T-cell (primary cell): ENCODE measurements around the gene PGAP3. TPM values are rescaled to one million over a fixed set of nuclear protein-coding genes. Genes with fewer than 3 reads are reported as not detected.
A peak's percentile ranks its signal among the peaks of the same experiment; 100 is the strongest.

ENCODE experiments used
- ATAC-seq, 4 experiments: fragments of 200-7000 bp in 3 of 4; fragments of 150-1000 bp in 1 of 4; cut with Tn5 transposase; replicated peaks in 1 of 4; 1 replicate in 3 of 4; 2 replicates in 1 of 4; pipeline ENCODE4 v1.10.0; 2021; ENCODE audit warnings: moderate library complexity in 3 of 4, mild to moderate bottlenecking in 2 of 4, moderate number of reproducible peaks in 1 of 4
- CTCF ChIA-PET, 2 donors: fragments of 300-600 bp; sonication (Branson Sonifier 250); formaldehyde crosslinking; loops; one replicate each; lab custom pipeline; 2022; ENCODE audit warnings: antibody characterized with exemption in 2 of 2; lab: Charles Lee
- POLR2A ChIA-PET, 2 donors: fragments of 300-600 bp; sonication (Branson Sonifier 250); formaldehyde crosslinking; loops; one replicate each; lab custom pipeline; 2022; ENCODE audit warnings: antibody characterized with exemption in 2 of 2; lab: Charles Lee
- DNase-seq, 35 experiments: peaks; one replicate each; pipeline versions ENCODE4 v3.0.0 to v3.0.0-alpha.2; 2013 to 2023
- H3K27ac ChIP-seq: one replicate; pipeline ENCODE4 v1.5.1; 2013; ENCODE audit warnings: low read length
- H3K27me3 ChIP-seq, 2 experiments: replicated peaks in 1 of 2; 1 replicate in 1 of 2; 2 replicates in 1 of 2; pipeline versions ENCODE4 v1.6.1 to v1.7.0; 2013; ENCODE audit warnings: low read length in 1 of 2, mixed read lengths in 1 of 2; ENCODE audit not compliant: control insufficient read depth in 2 of 2, insufficient read depth in 2 of 2; ENCODE audit errors: extremely low read depth in 1 of 2
- H3K36me3 ChIP-seq, 2 donors: 1 replicate in 1 of 2; 2 replicates in 1 of 2; pipeline versions ENCODE4 v1.6.1 to v1.7.0; 2013; ENCODE audit warnings: low read length in 1 of 2; ENCODE audit not compliant: control insufficient read depth in 2 of 2, insufficient read depth in 1 of 2; ENCODE audit errors: extremely low read depth in 1 of 2
- H3K4me1 ChIP-seq, 2 experiments: 1 replicate in 1 of 2; 2 replicates in 1 of 2; pipeline versions ENCODE4 v1.6.1 to v1.7.0; 2013; ENCODE audit warnings: low read length in 2 of 2, mixed read lengths in 1 of 2; ENCODE audit not compliant: insufficient read depth in 2 of 2, control insufficient read depth in 1 of 2; ENCODE audit errors: extremely low read depth in 1 of 2
- H3K4me3 ChIP-seq, 2 donors: 1 replicate in 1 of 2; 2 replicates in 1 of 2; pipeline versions ENCODE4 v1.5.1 to v1.7.0; 2013; ENCODE audit warnings: mild to moderate bottlenecking in 2 of 2, low read length in 1 of 2, moderate library complexity in 1 of 2; ENCODE audit not compliant: control insufficient read depth in 1 of 2; ENCODE audit errors: extremely low read depth in 1 of 2
- H3K9me3 ChIP-seq: 2 replicates; pipeline ENCODE4 v1.7.0; 2013
- H3K27ac Mint-ChIP-seq, 2 donors: one replicate each; pipeline ENCODE4 v1.8.0; 2020 to 2021; ENCODE audit warnings: mild to moderate bottlenecking in 2 of 2, mixed read lengths in 2 of 2
- H3K27me3 Mint-ChIP-seq, 2 donors: one replicate each; pipeline ENCODE4 v1.8.0; 2021 to 2022; ENCODE audit warnings: mixed read lengths in 2 of 2
- H3K36me3 Mint-ChIP-seq: one replicate; pipeline ENCODE4 v1.8.0; 2021; ENCODE audit warnings: mixed read lengths
- H3K4me1 Mint-ChIP-seq, 3 donors: one replicate each; pipeline ENCODE4 v1.8.0; 2020 to 2022; ENCODE audit warnings: mixed read lengths in 3 of 3, mild to moderate bottlenecking in 1 of 3
- H3K4me3 Mint-ChIP-seq, 3 donors: one replicate each; pipeline ENCODE4 v1.8.0; 2020 to 2022; ENCODE audit warnings: mild to moderate bottlenecking in 3 of 3, mixed read lengths in 3 of 3, moderate library complexity in 3 of 3
- H3K9me3 Mint-ChIP-seq, 3 donors: one replicate each; pipeline ENCODE4 v1.8.0; 2020 to 2022; ENCODE audit warnings: mixed read lengths in 3 of 3
- WGBS: methylation state at CpG from one replicate; pipeline ENCODE4 v1.1.5; 2013; ENCODE audit warnings: missing lambda C conversion rate; ENCODE audit not compliant: insufficient coverage; 5-methylcytosine and 5-hydroxymethylcytosine counted together
- total RNA-seq, 35 experiments: library from RNA in 6 of 35; stranded (reverse) in 6 of 35; fragments of 120-200 nt in 1 of 35; gene quantifications; one replicate each; pipeline versions ENCODE4 v1.2.1 to v1.2.4 and lab custom pipeline; 2013 to 2026

The PGAP3 gene
- total RNA-seq, 5 donors from 2014 or later (not counting 1 experiment from before 2014, with no cell fraction given): 27.9 to 34.3 (median 31.7) TPM

DNA sequence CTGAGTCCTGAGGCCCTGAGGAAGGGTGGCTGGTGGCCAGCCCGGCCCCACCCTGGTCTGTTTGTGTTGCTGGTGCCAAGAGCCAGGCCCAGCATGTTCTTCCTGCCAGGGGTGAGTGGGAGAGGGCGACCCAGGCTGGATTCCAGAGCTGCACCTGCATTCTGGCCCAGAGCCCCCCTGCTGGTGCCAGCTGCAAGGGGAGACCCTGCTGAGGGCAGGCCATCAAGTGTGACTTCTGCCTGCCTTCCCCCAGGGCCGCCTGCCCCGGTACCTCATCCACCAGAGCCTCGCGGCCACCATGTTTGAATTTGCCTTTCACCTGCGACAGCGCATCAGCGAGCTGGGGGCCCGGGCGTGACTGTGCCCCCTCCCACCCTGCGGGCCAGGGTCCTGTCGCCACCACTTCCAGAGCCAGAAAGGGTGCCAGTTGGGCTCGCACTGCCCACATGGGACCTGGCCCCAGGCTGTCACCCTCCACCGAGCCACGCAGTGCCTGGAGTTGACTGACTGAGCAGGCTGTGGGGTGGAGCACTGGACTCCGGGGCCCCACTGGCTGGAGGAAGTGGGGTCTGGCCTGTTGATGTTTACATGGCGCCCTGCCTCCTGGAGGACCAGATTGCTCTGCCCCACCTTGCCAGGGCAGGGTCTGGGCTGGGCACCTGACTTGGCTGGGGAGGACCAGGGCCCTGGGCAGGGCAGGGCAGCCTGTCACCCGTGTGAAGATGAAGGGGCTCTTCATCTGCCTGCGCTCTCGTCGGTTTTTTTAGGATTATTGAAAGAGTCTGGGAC, 25.1 kb downstream of the PGAP3 start:
- Histone ChIP-seq H3K9me3 (no peaks in the 10 kb centered on the region), H3K4me3 (no peak overlapping the region), H3K36me3 (peaks cover 13 to 51% of the 10 kb centered on the region in 2 donors), H3K27me3 (peaks cover 0 to 22% of the 10 kb centered on the region in 2 experiments), H3K27ac (no peak overlapping the region), H3K4me1 (peaks cover 13 to 50% of the 10 kb centered on the region in 2 experiments)
- no peak overlapping the region for H3K4me3 Mint-ChIP-seq
- ChIA-PET POLR2A (no interaction called here), CTCF (no interaction called here)
- H3K9me3 Mint-ChIP-seq: no peaks in the 10 kb centered on the region
- DNase-seq: no peak
- peaks cover 23% of the 10 kb centered on the region for H3K36me3 Mint-ChIP-seq
- peaks cover 7 to 8% of the 10 kb centered on the region in 2 donors for H3K27me3 Mint-ChIP-seq
- H3K27ac Mint-ChIP-seq: no peak overlapping the region
- 92% methylated on average over 19 of the region's 22 CpGs for WGBS
- ATAC-seq: no peak
- peaks cover 21 to 29% (median 26%) of the 10 kb centered on the region in 3 donors for H3K4me1 Mint-ChIP-seq

DNA sequence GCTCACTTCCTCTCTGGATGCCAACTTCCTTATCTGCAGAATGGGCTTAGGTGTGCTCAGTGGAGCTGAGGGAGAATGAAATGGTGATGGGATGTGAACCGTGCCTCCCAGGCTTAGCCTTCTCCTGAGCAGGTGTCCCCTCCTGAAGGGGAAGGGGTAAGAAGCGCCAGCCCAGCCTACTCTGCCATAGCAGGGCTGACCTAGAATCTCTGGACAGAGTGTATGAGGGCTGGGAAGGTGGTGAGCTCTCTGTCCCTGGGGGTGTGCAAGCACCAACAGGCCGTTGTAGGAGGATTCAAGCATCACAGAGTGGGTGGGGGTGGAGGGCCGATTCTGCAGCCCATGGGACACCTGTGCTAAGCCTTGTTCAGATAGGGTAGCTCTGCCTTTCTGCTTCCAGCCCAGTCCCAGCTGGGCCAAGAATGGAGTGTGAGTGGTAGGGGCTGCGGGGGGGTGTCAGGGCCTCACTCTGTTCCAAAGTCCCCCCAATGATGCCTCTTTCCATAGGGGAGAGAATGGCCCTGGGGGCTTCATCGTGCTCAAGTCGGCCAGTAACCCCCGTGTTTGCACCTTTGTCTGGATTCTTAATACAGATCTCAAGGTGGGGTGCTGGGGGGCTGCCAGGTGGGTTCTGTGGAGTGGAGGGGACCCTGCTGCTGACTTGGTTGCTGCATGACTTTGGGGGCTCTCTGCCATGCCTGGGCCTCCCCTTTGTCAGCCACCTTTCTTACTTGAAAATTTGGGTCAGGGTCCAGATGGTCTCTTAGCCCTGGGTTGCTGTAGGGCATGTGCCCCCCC, 25.9 kb downstream of the PGAP3 start:
- peaks cover 20 to 29% (median 26%) of the 10 kb centered on the region in 3 donors for H3K4me1 Mint-ChIP-seq
- Histone ChIP-seq H3K9me3 (no peaks in the 10 kb centered on the region), H3K27me3 (peaks cover 0 to 14% of the 10 kb centered on the region in 2 experiments), H3K27ac (no peak overlapping the region), H3K4me1 (peaks cover 14 to 46% of the 10 kb centered on the region in 2 experiments), H3K4me3 (no peak overlapping the region), H3K36me3 (peaks cover 13 to 56% of the 10 kb centered on the region in 2 donors)
- 100% methylated on average over 2 of the region's 8 CpGs for WGBS
- H3K36me3 Mint-ChIP-seq: peaks cover 25% of the 10 kb centered on the region
- peaks cover 5 to 7% of the 10 kb centered on the region in 2 donors for H3K27me3 Mint-ChIP-seq
- no peak overlapping the region for H3K27ac Mint-ChIP-seq
- H3K9me3 Mint-ChIP-seq: no peaks in the 10 kb centered on the region
- peak overlapping the region in 1 of 3 donors; percentile 19 for H3K4me3 Mint-ChIP-seq
- DNase-seq (no peak), ATAC-seq (no peak)
- ChIA-PET POLR2A (no interaction called here), CTCF (no interaction called here)

DNA sequence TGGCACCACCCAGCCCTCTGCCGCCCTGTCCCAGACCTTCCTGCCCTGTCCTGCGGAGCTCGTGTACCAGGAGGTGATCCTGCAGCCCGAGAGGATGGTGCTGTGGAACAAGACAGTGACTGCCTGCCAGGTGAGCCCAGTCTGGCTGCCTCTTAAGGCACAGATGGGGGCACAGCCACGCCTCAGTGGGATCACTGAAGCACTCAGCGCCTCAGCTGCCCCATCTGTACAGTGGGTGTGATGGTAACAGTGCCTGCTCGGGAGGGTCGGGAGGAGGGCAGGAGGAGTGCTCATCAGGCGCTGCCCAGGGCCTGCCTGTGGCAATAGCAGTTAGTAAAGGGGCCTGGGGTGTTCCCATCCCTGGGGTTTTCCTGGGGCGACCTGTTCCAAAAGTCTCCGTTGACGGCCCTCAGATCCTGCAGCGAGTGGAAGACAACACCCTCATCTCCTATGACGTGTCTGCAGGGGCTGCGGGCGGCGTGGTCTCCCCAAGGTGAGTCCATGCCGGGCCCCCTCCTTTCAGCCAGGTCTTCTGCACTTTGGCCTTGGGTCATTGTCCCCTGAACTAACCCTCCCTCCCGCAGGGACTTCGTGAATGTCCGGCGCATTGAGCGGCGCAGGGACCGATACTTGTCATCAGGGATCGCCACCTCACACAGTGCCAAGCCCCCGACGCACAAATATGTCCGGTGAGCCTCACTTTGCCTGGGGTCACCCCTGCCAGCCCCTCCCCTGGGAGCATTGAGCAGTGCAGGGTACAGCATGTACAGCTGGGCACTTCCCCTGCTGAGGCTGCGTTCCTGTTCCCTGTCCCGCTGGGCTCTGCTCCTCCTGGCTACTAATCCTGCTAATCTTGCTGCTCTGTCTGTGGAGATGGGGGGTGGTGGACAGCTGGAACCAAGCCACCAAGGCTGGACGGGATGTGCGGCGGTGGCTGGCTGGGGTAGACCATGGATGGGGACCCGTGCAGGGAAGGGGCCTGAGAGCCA, 27.2 kb downstream of the PGAP3 start:
- H3K9me3 ChIP-seq: no peaks in the 10 kb centered on the region
- H3K27me3 Mint-ChIP-seq: no peaks in the 10 kb centered on the region
- H3K4me3 ChIP-seq: no peak overlapping the region
- ChIA-PET POLR2A (no interaction called here), CTCF (interaction anchor here in 1 of 2 donors (0.5 kb wide), 1 partner anchor 515 kb away, joined by 4 read pairs; no protein-coding TSS in a partner anchor)
- peak overlapping the region; percentile 23 for H3K27ac ChIP-seq
- peaks cover 27% of the 10 kb centered on the region for H3K36me3 Mint-ChIP-seq
- peaks cover 17 to 29% (median 28%) of the 10 kb centered on the region in 3 donors for H3K4me1 Mint-ChIP-seq
- H3K36me3 ChIP-seq: peaks cover 13 to 66% of the 10 kb centered on the region in 2 donors
- 96% methylated on average over 33 of the region's 35 CpGs for WGBS
- H3K27me3 ChIP-seq: peaks cover 0 to 1% of the 10 kb centered on the region in 2 experiments
- H3K4me3 Mint-ChIP-seq: peak overlapping the region in 1 of 3 donors; percentile 67
- no peaks in the 10 kb centered on the region for H3K9me3 Mint-ChIP-seq
- peaks cover 14 to 42% of the 10 kb centered on the region in 2 experiments for H3K4me1 ChIP-seq
- DNase-seq: no peak
- peak overlapping the region; percentile 71 to 87 for H3K27ac Mint-ChIP-seq
- no peak for ATAC-seq

DNA sequence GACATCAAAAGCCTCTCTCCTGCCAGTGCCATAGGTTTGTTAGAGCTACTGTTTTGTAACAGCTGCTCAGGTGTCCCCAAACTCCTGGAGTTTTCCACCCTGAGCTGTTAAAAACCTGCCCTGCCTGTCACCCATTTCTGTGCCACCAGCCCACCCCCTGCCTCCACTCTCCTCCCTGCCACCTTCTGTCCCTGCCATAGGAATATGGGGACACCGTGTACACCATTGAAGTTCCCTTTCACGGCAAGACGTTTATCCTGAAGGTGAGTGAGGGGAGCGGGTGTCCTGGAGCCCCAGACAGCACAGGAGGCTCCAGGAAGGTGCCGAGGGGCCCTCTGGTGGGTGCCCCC, 27.9 kb downstream of the PGAP3 start:
- H3K9me3 Mint-ChIP-seq: no peaks in the 10 kb centered on the region
- peaks cover 31% of the 10 kb centered on the region for H3K36me3 Mint-ChIP-seq
- no peaks in the 10 kb centered on the region for H3K27me3 ChIP-seq
- H3K27me3 Mint-ChIP-seq: no peaks in the 10 kb centered on the region
- H3K27ac Mint-ChIP-seq: peak overlapping the region; percentile 84 to 87
- no peaks in the 10 kb centered on the region for H3K9me3 ChIP-seq
- WGBS: 83% methylated on average over 4 of the region's 5 CpGs
- ChIA-PET CTCF (interaction anchor here in 1 of 2 donors (0.5 kb wide), 1 partner anchor 516 kb away, joined by 4 read pairs; no protein-coding TSS in a partner anchor), POLR2A (no interaction called here)
- H3K36me3 ChIP-seq: peaks cover 13 to 72% of the 10 kb centered on the region in 2 donors
- ATAC-seq: no peak
- H3K27ac ChIP-seq: peak overlapping the region; percentile 34
- H3K4me1 ChIP-seq: peaks cover 14 to 41% of the 10 kb centered on the region in 2 experiments
- peaks cover 24 to 36% (median 33%) of the 10 kb centered on the region in 3 donors for H3K4me1 Mint-ChIP-seq
- H3K4me3 ChIP-seq: no peak overlapping the region
- no peak for DNase-seq
- H3K4me3 Mint-ChIP-seq: peak overlapping the region in 2 of 3 donors; percentile 17 to 67

DNA sequence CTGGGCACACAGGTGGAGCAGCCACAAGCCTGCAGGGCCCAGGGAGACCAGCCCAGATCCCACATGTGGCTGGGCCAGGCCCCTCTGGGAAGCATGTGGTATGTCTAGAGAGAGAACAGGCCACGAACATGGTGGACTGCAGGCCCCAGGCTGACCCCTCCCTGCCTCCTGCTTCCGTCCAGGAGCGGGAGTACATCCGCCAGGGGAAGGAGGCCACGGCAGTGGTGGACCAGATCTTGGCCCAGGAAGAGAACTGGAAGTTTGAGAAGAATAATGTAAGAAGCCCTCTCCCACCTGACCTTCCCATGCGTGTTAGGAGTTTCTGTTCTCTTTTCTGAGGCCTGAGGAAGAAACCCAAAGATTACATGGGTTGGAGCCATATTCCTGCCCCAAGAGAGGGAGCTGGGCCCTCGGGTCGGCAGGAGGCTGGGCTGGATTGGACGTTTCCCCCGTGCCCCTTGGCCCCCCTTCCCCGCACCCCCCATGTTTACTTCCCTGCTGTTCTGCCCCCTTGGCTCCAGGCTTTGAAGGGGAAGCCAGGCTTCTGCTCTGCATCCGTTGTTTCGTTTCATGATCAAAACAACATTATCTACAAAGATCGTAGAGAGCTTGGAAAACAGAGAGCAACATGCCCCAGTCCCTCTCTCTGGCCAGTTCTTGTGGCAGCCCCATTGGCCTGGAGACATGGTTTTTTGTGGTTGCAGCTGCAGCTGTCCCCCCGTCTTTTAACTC, 28.4 kb downstream of the PGAP3 start:
- no peaks in the 10 kb centered on the region for H3K27me3 Mint-ChIP-seq
- Histone ChIP-seq H3K27me3 (no peaks in the 10 kb centered on the region), H3K4me1 (peaks cover 14 to 46% of the 10 kb centered on the region in 2 experiments), H3K9me3 (no peaks in the 10 kb centered on the region), H3K27ac (peak overlapping the region; percentile 34), H3K36me3 (peaks cover 13 to 76% of the 10 kb centered on the region in 2 donors), H3K4me3 (no peak overlapping the region)
- peak overlapping the region in 2 of 3 donors; percentile 17 to 67 for H3K4me3 Mint-ChIP-seq
- H3K9me3 Mint-ChIP-seq: no peaks in the 10 kb centered on the region
- peaks cover 29 to 40% (median 39%) of the 10 kb centered on the region in 3 donors for H3K4me1 Mint-ChIP-seq
- H3K36me3 Mint-ChIP-seq: peaks cover 31% of the 10 kb centered on the region
- ChIA-PET CTCF (no interaction called here), POLR2A (no interaction called here)
- peak in 3 of 35 experiments; percentile 22 to 27 (median 22) for DNase-seq
- ATAC-seq: peak; percentile 53 to 69 (median 58)
- peak overlapping the region; percentile 84 to 87 for H3K27ac Mint-ChIP-seq
- 52% methylated on average over 5 of the region's 15 CpGs for WGBS
